Left colon (tissue), 2 donors: ENCODE data around the gene PVALB. TPM values are rescaled to one million over a fixed set of nuclear protein-coding genes. Genes with fewer than 3 reads are reported as not detected.

ENCODE experiments used
- ATAC-seq: fragments of 200-7000 bp; cut with Tn5 transposase; one replicate; pipeline ENCODE4 v1.9.1; 2020; ENCODE audit warnings: mild to moderate bottlenecking, moderate library complexity
- DNase-seq, 2 donors: peaks; one replicate each; pipeline ENCODE4 v3.0.0-alpha.2; 2020
- intact Hi-C, 2 donors: fragments of 100-400 bp; cut with DNase I in 1 of 2; cut with micrococcal nuclease in 1 of 2; formaldehyde crosslinking; loops; one replicate each; pipeline versions ENCODE4 v1.11.2 to v1.14.0; 2022; cut with DNase I, micrococcal nuclease
- total RNA-seq, 2 donors: library from RNA; stranded (reverse); fragmentation: NEBNext Ultra II Directional; extraction: Animal tissue kit (Norgen Biotek cat#: 25700); gene quantifications; one replicate each; pipeline ENCODE4 v1.2.1, GENCODE V29; 2021
- donor health status: DM: no; HTN: no; CAD: no.
- donor health status: DM: yes; HTN: yes; CAD: no.

PVALB gene
- total RNA-seq, 2 donors from 2014 or later = not detected

DNA sequence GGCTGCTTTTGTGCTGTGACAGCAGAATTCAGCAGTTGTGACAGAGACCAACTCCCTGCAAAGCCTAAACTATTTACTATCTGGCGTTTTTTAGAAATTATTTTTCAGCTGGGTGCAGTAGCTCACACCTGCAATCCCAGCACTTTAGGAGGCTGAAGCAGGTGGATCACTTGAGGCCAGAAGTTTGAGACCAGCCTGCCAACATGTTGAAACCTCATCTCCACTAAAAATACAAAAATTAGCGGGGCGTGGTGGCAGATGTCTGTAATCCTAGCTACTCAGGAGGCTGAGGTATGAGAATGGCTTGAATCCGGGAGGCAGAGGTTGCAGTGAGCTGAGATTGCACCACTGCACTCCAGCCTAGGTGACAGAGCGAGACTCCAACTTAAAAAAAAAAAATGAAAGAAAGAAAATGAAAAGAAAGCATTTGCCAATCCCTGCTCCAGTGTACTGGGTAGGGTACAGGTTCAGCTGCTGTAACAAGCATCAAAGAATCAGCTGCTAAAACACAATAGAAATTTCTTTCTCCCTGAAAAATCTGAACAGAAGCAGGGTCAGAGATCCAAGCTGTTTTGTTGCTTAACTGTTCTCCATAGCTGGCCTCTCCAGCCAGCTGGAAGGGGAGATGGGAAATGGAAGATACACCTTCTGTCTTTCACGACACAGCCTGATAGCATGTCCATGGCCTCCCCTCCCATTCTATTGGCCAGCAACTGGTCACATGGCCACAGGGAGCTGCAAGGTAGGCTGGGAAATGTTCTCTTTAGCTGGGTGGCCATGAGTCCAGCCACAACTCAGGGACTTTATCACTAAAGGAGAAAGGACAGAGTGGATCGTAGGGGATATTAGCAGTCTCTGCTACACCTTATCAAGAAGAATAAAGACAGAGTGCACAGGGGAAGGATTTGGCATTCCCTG, 35.5 kb upstream of the PVALB start:
- intact Hi-C loops = loop anchor here in 1 of 2 donors (10.0 kb wide), 1 partner anchor 68 kb away; no protein-coding TSS in a partner anchor
- ATAC-seq = no peak
- no peak for DNase-seq

DNA sequence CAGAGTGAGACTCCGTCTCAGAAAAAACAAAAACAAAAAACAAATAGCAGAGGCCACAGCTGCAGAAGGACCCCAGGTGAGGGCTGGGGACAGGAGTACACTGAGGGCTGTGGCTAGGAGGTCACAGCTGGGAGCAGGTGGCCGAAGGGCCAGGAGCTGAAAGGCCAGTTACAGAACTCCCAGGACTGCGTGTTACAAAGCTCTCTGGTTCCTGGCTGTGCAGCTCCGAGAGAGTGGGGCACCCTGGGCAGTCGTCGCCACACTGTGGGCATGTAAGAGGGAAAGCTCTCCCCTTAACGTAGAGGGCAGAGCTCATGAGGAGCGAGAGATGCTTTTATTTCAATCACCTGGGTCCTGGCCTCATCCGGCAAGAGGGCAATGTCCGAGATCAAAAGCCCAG, 33.8 kb upstream of the PVALB start:
- DNase-seq (no peak), ATAC-seq (no peak)
- intact Hi-C loops = loop anchor here in 1 of 2 donors (10.0 kb wide), 1 partner anchor 66 kb away; no protein-coding TSS in a partner anchor

DNA sequence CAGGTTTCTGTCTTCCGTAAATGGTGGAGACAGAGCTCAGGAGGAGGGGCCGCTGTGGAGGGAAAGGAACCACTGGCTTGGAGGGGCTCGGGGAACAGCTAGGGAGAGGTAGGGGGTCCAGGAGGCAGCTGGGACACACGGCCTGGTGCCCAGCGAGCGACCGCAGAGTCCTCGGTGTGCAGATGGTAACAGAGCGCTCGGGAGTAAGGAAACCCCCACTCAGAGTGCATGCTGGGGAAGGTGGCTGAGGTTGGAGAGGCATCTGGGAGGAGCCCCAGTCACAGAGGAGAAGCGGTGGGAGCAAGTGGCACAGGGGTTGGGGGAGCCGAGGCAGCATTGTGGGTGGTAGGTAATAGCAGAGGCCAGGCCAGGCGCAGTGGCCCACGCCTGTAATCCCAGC, 33.2 kb upstream of the PVALB start:
- ATAC-seq (no peak), DNase-seq (no peak)
- intact Hi-C loops = loop anchor here in 1 of 2 donors (10.0 kb wide), 1 partner anchor 65 kb away; no protein-coding TSS in a partner anchor

DNA sequence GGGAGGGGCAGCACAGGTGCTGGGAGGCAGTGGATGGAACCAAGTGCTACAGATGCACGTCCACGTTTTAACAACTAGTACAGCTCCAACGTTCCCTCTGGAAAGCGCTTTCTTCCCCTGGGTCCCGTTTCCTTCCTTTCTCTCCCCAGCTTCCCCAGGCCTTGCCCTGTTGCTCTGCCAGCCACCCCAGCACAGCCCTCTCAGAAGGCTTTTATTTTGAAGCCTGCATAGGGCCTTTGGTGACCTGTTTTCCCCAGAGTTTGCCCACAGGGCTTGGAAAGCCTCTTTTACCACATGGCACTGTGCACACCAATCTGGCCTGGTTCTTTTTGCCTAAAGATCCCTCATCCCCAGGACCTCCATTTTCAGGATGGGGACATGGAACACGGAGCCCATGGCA, 30.1 kb upstream of the PVALB start:
- ATAC-seq (no peak), DNase-seq (no peak)
- intact Hi-C loops = no loop called here

DNA sequence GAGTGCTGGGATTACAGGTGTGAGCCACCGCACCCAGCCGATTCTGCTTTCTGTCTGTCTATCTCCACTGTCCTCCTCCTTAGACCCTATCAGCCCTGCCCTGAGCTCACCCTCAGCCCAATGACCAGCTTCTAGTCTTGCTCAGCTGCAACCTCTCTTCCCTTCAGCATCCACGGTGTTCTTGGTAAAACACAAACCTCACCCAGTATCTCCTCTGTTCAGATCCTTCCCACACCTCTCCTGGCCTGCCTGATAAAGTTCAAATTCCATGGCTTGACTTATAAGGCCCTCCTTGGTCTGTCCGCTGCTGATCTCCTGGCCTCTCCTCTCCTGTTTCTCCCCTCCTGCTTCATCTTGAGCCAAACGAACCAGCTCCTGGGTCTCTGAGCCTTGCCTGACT, 29.4 kb upstream of the PVALB start:
- intact Hi-C loops = no loop called here
- DNase-seq = no peak
- ATAC-seq = no peak

DNA sequence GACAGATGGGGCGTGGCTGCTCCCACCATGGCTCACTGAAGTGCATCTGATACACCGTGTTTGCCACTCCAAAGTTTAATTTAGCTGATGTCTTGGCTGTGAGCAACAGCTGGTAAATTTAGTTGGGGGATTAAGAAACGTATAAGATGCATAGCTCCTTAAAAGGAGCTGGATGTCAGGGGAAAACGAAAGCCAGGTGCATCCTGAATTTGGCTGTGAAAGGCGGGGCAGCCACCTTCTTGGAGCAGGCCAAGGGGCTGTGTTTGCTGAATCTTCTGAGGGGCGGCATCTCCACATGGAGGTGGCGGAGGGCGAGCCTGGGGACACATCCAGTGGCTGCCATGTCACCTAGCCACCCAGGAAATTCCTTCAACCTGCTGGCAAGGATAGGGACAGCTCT, 23.3 kb upstream of the PVALB start:
- DNase-seq (no peak), ATAC-seq (no peak)
- intact Hi-C loops = no loop called here

DNA sequence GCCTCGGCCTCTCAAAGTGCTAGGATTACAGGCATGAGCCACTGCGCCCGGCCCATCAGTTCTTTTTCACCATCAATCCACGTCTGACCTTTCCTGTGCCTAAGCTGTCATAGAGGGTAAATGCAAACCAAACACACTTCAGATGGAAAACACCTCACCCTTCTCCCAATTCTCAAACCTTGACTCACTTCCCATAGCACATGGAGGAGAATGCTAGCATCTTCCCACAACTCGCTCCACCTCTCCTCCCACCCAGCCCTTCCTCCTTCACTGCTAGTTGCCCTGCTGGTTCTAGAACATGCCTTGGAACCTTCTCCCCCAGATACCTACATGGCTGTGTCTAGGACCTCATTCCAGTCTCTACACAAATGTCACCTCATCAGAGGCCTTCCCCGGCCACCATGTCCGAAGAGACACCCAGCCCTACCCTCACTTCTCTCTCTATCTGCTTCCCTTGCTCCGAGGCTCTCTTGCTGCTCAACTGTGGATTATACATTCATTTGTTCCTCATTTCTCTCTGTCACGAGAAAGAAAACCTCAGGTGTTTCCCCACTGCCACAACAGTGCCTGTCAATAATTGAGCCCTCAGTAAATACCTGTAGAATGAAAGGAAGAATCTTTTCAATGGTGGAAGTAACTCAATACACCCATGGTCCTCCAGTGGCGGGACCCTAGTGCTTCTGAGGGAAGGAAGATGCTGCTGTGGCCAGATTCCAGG, 22.7 kb upstream of the PVALB start:
- DNase-seq = no peak
- intact Hi-C loops = no loop called here
- no peak for ATAC-seq

DNA sequence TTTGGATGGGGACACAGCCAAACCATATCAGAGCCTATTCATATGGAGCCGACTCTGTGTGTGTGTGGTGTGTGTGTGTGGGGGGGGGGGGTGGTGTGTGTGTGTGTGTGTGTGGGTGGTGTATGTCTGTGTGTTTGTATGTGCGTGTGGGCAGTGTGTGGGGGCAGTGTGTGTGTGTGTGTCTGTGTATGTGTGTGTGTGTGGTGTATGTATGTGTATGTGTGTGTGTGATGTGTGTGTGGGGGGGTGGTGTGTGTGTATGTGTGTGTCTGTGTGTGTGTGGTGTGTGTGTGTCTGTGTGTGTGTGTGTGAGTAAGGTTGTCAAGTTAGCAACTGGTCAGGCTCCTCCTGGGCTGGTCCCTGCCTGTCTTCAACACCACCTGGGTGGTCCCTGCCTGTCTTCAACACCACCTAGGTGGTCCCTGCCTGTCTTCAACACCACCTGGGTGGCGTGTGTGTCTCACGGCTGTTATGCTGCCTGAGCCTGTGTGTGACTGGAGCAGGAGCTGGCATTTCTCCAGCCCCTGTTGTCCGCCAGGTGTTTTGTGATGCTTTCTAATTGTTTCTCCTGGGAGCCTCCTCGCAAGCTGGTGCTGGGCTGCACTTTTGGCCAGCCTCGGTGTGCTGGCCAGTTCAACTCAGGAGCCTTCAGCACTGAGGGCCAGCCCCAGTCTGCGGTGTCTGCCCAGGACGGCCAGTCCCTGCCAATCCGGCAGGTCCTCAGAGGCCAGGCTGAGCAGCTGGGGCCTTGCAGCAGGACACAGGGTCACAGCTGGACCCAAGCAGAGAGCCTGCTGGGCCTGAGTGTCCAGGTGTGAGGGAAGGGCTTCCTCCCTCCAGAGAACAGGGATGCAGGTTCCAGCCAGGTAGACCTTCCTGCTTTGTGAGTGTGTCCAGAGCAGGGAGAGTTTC, 21.5 kb upstream of the PVALB start:
- ATAC-seq (no peak), DNase-seq (no peak)
- intact Hi-C loops = no loop called here

DNA sequence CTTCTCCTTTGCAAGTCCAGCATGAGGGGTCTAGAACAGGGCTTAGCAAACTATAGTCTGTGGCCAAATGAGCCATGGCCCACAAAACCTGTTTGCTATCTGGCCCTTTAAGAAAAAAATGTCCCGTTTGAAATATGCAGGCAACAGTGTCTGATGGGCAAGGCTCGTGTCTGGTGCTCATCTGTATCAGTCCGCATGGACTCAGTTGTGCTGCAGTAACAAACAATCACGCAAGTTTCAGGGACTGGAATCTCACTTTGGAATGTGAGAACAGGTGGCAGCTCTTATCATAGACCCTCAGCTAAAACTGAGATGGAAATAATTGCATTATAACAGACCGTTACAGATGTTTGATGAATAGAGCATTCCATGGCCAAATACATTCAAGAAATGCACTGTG, 19.1 kb upstream of the PVALB start:
- intact Hi-C loops = no loop called here
- no peak for DNase-seq
- ATAC-seq = no peak

DNA sequence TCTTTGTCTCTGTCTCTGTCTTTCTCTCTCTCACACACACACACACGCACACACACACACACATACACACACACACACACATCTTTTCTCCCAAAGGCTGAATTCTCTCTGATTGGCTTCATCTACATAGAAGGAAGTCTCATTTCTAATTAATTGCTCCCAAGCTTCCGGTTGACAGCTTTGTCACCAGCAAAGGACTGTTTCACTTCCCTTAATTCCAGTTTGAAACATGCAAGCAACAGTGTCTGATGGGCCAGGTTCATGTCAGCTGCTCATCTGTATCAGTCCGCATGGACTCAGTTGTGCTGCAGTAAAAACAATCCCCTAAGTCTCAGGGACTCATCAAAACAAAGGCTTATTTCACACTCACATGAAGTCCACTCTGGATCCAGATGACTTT, 16.2 kb upstream of the PVALB start:
- DNase-seq = no peak
- ATAC-seq = no peak
- intact Hi-C loops = no loop called here

DNA sequence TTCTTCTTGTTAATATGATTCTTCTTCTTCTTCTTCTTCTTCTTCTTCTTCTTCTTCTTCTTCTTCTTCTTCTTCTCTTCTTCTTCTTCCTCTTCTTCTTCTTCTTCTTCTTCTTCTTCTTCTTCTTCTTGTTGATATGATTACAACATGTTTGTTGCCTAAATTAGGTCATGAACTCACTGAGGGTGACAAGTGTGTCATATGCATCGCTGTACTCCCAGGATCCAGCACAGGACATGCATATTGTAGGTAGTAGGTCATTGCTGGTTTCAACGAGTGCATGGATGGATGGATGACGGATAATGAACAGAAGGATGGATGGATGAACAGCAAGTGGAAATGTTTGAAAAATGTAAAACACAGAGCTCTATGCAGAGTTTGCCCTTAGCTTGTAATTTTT, 14.9 kb upstream of the PVALB start:
- no peak for DNase-seq
- ATAC-seq = no peak
- intact Hi-C loops = no loop called here

DNA sequence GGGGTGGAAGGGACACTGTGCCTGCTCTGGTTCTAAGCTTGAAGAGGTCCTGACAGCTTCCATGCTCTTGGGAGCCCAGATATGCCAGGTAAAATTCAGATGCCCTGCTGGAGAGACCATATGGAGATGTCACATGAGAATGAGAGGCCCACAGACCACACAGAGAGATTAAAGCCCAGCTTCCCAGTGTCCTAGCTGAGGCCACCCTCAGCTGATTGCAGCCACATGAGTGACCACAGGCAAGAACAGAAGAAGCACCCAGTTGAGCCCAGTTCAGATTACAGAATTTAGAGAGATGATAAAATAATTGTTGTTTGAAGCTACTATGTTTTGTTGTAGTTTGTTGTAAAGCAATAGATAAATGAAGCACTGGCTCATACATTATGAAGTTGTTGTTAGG, 14.4 kb upstream of the PVALB start:
- ATAC-seq (no peak), DNase-seq (no peak)
- intact Hi-C loops = no loop called here

DNA sequence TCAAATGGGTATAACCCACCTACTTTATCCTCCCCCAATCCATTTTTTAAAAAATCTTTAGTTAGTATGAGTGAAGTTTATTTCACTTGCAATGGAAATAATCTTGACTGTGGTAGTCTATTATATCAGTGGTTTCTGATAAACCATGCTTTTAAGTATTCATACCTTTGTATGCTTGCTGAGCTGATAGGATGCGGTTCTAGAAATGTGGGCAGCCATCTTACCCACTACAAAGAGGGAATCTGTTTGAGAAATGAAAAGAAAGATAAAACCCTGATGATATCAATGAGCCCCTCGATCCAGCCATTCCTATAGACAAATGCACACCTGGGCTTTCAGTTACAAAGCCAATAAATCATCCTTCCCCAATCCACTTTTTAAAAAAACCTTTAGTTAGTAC, 13.8 kb upstream of the PVALB start:
- DNase-seq (no peak), ATAC-seq (no peak)
- intact Hi-C loops = no loop called here

DNA sequence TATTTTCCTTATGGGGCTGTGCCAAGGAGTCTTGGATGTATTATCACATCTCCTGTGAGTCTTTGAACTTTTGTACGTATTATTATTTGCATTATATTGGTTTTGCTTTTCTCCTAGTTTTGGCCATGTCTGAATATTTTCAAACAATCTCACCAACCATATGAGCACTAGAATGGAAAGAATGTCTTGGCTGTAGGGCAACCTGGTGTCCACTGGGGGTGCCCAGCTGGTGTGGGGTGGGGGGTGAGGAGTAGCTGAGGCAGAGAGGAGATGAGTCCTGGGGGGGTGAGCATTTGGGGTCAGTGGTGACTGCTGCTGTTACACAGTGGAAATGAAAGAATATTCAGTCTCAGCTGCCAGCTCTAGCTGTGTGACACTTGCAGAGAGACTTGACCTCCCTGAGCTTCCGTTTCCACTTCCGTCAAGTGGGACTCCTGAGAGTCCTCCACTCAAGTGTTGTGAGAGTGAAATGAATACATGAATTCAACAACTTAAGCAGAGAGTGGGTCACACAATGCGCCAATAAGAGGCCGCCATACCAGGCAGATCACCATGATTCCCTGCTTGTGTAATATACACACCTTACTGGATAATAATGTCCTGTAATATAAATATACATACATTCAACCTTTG, 12.7 kb upstream of the PVALB start:
- DNase-seq (no peak), ATAC-seq (no peak)
- intact Hi-C loops = no loop called here

DNA sequence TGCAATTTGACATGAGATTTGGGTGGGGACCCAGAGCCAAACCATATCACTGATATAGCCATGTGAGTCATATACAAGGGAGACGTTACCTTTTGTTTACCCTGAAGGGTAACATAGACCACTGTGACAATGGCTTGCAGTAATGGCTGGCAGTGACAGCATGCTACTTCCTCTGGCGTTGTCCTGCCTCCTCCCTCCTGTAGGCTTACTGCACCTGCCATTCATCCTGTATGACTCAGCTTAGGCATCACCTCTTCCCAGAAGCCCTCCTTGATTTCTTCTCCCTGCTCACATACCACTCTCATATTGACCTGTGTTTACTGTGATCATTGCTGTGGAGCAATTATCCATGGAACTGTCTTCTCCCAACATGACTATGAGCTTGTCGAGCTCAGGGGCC, 12.0 kb upstream of the PVALB start:
- ATAC-seq = peak; percentile 47
- intact Hi-C loops = no loop called here
- DNase-seq = no peak

DNA sequence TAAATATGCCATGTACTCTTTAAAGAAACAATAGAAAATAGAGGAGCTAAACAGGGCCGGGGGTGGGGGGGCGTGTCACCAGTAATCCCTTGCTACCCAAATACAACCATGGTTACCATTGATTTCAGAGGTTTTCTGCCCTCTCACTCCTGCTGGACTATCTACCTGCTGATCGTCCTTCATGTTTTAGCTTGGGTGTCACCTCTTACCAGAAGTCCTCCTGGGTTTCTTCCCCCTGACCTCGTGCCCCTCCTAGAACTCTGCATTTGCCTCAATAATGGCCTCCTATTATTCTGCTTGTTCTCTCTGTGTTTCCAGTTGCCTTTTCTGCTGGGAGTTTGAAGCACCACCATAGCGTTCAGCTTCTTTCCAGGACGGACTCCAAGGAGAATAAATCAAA, 9.4 kb upstream of the PVALB start:
- ATAC-seq = no peak
- intact Hi-C loops = no loop called here

DNA sequence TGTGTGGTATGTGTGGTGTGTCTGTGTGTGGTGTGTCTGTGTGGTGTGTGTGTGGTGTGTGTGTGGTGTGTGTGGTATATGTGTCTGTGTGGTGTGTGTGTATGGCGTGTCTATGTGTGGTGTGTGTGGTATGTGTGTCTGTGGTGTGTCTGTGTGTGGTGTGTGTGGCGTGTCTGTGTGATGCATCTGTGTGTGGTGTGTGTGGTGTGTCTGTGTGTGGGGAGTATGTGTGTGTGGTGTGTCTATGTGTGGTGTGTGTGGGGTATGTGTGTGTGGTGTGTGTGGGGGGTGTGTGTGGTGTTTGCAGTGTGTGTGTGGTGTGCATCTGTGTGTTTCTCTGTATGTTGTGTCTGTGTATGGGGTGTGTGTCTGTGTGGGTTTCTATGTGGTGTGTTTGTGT, 7.8 kb upstream of the PVALB start:
- intact Hi-C loops = no loop called here
- no peak for DNase-seq
- ATAC-seq = no peak

More for the DNA sequence above, 9.4 kb upstream of the PVALB start:
- no peak for DNase-seq

DNA sequence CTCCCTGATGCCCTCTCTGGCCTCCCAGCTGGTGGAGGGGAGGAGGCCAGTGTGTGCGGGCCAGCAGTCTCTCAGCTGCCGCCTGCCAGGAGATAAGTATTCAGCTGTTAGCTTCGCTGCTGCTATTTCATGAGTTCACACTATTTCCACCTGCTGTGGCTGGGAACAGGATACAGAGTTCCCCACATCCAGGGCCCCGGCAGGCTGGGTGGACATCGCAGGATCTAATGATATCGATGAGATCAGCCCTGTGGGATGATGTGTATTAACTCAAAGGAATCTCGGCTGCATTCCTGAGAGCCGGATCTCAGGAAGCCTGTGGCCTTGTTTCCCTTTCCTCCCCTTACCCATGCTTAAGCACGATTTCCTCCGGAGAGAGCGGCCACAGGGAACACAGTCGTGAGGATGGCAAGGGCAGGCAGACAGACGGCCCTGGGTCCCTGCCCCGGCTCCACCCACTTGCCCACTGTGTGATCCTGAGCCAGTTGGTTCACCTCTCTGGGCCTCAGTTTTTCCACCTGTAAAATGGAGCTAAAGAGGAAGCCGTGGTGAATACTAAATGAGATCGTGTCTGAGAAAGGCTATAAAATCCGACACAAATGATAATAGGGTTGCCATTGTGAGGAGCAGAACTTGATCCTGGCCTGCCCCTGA, 6.5 kb upstream of the PVALB start:
- intact Hi-C loops = no loop called here
- ATAC-seq = no peak
- no peak for DNase-seq
